8988T (cell line): Measurements from ENCODE around the gene CCDC15.
"Not testable (repeated sequence)": the region's sequence is repeated elsewhere in the genome, so short reads cannot be mapped to it uniquely, and the experiment has no call there.

ENCODE experiments used
- DNase-seq: peaks from one replicate; pipeline ENCODE4 v3.0.0; 2011

CCDC15 gene

GRCh38 chr11:124943254-124943616, 10.8 kb upstream of the CCDC15 start:
- DNase-seq = no peak

GRCh38 chr11:124943741-124944140, 10.3 kb upstream of the CCDC15 start:
- no peak for DNase-seq

- no peak for DNase-seq
Measured at GRCh38 chr11:124944565-124944964, 9.4 kb upstream of the CCDC15 start.

GRCh38 chr11:124945826-124946225, 8.2 kb upstream of the CCDC15 start:
- DNase-seq = no peak

- no peak for DNase-seq
Measured at GRCh38 chr11:124946735-124947141, 7.3 kb upstream of the CCDC15 start.

- no peak for DNase-seq
Measured at GRCh38 chr11:124950601-124951330, 3.2 kb upstream of the CCDC15 start.

- no peak for DNase-seq
Measured at GRCh38 chr11:124951341-124951740, 2.7 kb upstream of the CCDC15 start.

GRCh38 chr11:124954590-124954955, 571 bp downstream of the CCDC15 start:
- DNase-seq = no peak

GRCh38 chr11:124955035-124955434, 1.0 kb downstream of the CCDC15 start:
- DNase-seq = no peak

- no peak for DNase-seq
Measured at GRCh38 chr11:124961972-124962609, 8.1 kb downstream of the CCDC15 start.

GRCh38 chr11:124968197-124968596, 14.2 kb downstream of the CCDC15 start:
- not testable (repeated sequence) for DNase-seq

- no peak for DNase-seq
Measured at GRCh38 chr11:124970925-124971324, 16.9 kb downstream of the CCDC15 start.

- DNase-seq = no peak
Measured at GRCh38 chr11:124971810-124972209, 17.8 kb downstream of the CCDC15 start.

- DNase-seq = no peak
Measured at GRCh38 chr11:124976531-124976930, 22.5 kb downstream of the CCDC15 start.

GRCh38 chr11:124977006-124977405, 23.0 kb downstream of the CCDC15 start:
- DNase-seq = no peak

- no peak for DNase-seq
Measured at GRCh38 chr11:124978316-124978715, 24.3 kb downstream of the CCDC15 start.

- DNase-seq = no peak
Measured at GRCh38 chr11:124982043-124982442, 28.0 kb downstream of the CCDC15 start.

GRCh38 chr11:124983674-124984511, 29.9 kb downstream of the CCDC15 start:
- no peak for DNase-seq

- DNase-seq = no peak
Measured at GRCh38 chr11:124984512-124984854, 30.5 kb downstream of the CCDC15 start.

GRCh38 chr11:124987096-124987495, 33.1 kb downstream of the CCDC15 start:
- DNase-seq = no peak

GRCh38 chr11:124988063-124988462, 34.1 kb downstream of the CCDC15 start:
- DNase-seq = no peak

GRCh38 chr11:125001079-125001778, 47.2 kb downstream of the CCDC15 start:
- no peak for DNase-seq

- no peak for DNase-seq
Measured at GRCh38 chr11:125001849-125002248, 47.8 kb downstream of the CCDC15 start.
